ENCODE measurements around the gene ZNF43. TPM values are rescaled to one million over a fixed set of nuclear protein-coding genes. Genes with fewer than 3 reads are reported as not detected.
A peak's percentile ranks its signal among the peaks of the same experiment; 100 is the strongest.
"Not testable (repeated sequence)": the region's sequence is repeated elsewhere in the genome, so short reads cannot be mapped to it uniquely, and the experiment has no call there.

Gene ZNF43
- total RNA-seq: 10.7 and 12.1 TPM in 2 replicates

DNA sequence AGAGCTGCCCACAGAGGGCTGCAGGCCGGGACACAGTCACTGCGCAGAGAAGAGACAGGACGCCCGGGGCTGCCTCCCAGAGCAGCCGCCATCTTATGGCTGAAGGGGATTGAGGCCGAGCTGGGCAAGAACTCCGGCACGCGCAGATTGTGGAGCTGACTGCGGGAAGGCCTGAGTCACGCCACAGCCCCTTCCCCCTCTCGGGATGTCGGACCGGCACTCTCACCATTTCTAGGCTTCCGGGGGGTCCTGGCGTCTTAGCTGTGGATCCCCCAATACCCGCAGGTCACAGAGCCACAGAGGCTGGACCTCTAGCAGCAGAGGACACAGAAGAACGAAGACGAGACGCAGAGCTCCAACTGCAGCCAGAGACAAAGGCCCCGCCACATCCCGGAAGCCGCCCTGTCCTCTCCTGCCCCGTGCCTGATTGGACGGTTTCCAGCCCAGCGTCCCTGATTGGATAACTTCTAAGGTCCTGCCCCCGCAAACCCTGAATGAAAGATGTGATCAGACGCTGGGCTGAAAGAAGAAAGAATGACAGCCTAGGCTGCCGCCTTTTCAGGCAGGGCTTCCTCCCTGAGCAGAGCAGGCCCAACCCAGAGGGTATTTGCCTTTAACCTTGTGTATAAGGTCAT, at the start of gene ZNF43:
ZNF43 (minus strand) TSS at position 373 of the 635 bp plus-strand sequence; CDS start at position 229, 144 bp downstream.
- DNase-seq: peak; percentile 96

DNA sequence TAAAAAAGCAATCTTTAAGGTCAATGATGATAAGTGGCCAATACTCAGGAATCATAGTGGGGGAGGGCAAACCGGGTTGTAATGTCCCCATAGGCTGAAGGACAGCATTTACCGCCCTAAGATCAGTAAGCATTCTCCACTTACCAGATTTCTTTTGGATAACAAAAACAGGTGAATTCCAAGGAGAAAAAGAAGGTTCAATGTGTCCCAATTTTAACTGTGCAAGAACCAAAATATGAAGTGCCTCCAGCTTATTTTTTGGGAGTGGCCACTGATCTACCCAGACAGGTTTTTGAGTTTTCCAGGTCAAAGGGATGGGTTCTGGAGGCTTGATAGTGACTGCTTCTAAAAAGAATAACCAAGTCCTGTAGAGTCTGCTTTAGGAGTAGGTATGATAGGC, 49.5 kb upstream of the ZNF43 start:
- DNase-seq: not testable (repeated sequence)

DNA sequence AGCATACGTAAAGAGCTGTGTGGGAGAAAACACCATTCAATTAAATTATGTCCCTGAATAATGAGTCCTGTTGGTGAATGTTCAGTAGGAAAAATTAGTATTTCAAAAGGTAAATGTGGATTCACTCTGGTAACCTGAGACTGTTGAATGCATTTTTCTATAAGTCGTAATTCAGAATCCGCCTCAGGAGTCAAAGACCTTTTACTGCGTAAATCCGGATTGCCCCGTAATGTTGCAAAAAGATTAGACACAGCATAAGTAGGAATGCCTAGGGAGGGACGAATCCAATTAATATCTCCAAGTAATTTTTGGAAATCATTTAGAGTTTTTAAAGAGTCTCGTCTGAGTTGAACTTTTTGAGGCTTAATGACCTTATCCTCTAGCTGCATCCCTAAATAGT, 48.8 kb upstream of the ZNF43 start:
- DNase-seq: not testable (repeated sequence)

DNA sequence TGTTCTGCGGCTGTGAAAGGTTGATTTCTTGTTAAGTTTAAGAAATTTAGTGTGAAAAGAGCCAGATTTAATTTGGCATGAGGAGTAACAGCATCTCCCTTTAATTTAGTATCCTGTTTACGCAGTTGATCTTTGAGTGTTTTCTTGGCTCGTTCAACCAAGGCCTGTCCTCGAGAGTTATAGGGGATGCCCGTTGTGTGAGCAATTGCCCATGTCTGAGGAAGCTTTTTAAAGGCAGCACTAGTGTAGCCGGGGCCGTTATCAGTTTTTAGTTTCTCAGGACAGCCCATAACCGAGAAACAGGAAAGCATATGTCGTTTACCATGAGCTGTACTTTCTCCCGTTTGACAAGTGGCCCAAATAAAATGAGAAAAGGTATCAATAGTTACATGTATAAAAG, 47.5 kb upstream of the ZNF43 start:
- peak; percentile 5 for DNase-seq

DNA sequence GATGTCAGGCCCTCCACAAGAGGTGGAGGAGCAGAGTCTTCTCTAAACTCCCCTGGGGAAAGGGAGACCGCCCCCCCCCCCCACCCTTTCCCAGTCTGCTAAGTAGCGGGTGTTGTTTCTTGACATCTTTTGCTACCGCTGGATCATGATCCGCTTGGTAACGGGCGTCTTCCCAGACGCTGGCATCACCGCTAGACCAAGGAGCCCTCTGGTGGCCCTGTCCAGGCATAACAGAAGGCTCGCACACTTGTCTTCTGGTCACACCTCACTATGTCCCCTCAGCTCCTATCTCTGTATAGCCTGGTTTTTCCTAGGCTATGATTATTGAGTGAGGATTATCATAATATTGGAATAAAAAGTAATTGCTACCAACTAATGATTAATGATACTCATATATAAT, 44.8 kb upstream of the ZNF43 start:
- peak; percentile 3 for DNase-seq

DNA sequence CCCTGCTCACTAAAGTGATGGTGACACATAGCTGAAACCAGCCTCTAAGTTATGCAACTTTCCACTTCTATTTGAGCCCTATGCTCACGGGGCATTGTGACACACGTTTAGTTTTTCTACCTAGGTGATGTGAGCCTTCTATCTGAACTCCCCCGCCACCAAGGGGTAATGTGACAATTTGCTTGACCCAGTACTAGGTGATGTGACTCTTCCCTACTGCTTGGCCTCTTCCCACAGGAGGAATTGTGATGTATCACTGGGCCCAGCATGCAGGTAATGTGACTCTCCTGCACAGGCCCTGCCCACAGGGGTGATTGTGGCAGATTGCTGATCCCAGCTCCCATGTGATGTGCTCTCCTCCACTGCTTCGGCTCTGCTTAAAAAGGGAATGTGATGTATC, 42.7 kb upstream of the ZNF43 start:
- DNase-seq: no peak

DNA sequence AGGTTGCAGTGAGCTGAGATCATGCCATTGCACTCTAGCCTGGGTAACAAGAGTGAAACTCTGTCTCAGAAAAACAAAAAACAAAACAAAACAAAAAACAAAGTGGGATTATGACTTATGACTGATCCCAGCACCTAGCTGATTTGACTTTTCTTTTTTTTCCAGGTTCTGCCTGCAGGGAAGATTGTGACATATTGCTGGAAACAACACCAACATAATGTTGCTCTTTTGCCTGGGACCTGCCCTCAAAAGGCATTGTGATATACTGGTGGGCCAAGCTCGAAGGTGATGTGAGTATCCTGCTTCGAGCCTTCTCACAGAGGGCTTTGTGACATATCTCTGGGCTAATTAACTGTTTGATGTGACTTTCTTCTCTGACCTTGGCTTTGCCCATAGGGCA, 42.0 kb upstream of the ZNF43 start:
- no peak for DNase-seq

DNA sequence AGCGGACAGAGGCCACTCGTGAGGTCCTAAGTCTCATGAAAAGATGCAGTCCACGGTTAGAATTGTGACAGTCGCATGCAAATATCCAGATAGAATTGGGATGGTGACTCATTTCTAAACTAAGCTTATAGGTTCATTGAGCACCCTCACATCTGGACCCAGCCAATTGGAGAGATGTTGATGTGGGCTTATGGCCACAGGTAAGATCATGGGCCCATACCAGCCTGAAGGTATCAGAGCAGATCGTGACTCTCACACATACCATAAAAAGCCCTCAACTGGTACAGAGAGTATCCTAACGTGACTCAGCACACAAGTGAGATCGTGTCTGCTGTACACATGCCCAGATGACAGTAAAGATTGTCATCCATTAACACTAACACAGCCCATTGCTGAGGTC, 40.6 kb upstream of the ZNF43 start:
- not testable (repeated sequence) for DNase-seq

DNA sequence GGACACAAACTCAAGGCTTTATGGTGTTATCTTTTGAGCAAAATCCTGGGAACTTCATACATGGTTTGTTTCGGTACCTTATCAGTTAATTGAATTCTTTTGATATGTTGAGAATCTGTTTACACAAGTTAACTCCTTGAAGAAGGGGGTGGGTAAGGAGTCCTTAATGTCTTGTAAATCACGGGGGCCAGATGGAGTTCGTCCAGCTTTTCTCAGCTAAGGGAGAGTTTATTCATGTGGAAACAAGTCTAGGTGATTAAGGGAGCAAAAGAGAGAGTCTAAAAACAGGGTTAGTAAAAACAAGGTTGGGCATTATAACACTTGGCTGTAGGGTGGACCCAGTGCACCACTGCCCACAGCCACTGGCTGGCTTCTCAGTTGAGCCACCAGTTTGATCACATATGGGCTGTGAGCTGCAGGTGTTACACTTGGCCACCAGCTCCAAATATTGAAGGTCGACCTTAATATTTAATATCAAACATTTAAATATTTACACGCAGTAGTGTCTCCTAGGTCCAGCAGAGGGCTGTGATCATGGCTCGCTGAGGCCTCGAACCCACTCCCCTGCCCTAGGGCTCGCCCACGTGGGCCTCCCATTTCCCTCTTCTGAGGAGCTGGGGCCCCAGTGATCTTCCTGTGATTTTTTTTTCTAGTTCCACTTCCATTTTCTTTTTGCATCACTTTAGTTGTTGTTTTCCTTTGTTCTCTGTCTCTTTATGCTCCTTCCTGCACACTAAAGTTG, 21.0 kb upstream of the ZNF43 start:
- DNase-seq: no peak

DNA sequence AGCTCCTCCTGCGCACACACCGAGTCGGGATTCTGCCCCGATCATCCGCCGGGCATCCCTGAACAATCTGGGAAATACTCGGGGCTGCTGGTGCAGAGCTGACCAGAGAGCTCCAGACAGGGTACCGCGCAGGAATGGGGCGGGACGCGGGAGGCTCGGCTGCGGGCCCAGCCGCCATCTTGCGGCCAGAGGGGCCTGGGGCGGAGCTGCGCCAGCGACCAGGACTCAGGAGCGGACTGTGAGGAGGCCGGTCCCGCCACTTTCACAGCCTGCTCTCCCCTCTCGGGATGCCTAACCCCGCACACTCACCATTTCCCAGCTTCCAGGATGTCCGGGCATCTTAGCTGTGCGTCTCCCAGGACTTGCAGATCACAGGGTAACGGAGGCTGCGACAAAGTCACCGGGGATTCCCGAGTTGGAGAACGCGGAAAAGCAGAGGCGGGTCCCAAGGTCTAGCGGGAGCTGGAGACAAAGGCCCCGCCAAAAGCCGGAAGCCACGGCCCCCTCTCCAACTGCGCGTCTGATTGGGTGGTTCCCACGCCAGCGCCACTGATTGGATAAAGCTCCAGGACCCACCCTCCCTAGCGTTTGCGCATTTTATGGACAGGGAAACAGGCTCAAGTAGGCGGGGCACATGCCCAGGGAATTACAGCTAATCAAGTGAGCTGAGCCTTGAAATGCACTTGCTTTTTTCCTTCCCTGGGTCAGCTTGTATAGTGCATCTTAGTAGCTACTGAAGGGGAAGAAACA, 15.8 kb upstream of the ZNF43 start:
- peak; percentile 98 for DNase-seq

DNA sequence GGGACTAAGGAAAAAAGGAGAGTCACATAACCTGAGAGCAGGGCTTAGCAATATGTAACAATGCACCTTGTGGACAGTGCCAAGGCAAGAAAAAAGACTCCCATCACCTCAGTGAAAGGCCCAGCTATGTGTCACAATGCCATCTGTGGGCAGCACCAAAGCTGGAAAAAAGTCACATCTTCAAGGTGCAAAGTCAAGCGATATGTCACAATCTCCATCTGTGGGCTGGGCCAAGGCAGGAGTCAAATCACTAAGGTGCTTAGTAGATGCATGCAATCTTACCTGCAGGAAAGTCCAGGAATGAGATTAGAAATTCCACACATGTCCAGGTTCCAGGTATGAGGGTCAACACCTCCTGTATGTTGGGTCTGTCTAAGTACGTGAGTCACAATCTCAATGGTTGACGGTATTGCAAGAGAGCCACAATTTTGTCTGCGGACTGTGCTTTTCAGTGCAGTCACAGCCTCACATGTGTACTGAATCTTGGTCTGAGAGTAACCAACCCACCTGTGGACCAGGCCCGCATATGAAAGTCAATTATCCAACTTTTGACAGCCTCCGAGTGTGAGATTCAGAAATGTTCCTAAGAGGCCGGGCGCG, 14.8 kb upstream of the ZNF43 start:
- DNase-seq: peak; percentile 3

DNA sequence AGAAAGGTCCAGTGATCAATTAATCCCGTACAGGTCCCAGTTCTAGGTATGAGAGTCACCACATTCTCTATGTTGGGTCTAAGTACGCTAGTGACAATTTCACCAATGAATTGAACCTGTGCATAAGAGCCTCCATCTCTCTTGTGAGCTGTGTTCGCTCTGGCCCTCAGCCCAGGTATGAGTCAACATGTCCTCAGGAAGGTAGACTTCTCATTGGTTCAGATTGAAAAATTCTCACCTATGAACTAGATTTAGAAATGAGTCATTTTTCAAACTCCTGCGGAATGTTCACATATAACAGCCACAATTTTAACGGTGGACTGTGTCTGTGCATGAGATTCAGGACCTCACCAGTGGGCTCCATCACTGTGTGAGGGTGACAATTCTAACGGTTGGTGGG, 12.7 kb upstream of the ZNF43 start:
- peak; percentile 29 for DNase-seq

DNA sequence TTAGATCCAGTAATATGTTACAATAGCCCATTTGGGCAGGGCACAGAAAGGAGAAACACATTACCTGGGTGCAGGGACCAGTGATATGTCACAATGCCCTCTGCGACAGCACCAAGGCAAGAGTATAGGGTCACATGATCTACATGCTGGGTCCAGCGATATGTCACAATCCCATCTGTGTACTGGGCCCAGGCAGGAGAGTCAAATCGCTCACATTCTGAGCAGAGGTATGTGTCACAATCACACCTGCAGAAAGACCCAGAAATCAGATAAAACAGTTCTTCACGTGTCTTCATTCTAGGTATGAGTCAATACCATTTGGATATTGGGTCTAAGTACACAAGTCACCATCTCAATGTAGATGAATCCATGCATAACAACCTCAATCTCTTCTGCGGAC, 7.1 kb upstream of the ZNF43 start:
- no peak for DNase-seq

DNA sequence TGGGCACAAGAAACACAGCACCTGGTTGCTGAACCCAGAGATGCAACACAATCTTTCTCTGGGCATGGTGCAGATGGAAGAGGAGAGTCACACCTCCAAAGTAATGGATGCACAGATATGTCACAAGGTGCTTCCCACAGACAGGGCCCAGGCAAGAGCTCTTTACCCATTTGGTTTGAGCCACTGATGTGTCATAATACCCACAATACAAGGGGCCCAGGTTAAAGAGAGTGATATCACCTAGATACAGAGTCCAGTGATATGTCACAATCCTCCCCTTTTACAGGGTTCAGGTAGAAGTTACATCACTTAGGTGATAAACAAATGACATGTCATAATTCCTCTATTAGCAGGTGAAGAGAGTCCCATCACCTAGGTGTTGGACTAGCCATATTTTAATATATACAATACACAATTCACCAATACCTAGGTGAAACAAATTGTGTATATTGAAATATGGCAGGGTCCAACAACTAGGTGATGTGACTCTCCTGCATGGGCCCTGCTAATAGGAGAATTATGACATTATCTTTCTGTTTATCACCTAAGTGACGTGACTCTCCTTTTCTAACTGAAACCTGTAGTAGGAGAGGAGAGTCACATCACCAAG, 5.6 kb upstream of the ZNF43 start:
- DNase-seq: no peak

DNA sequence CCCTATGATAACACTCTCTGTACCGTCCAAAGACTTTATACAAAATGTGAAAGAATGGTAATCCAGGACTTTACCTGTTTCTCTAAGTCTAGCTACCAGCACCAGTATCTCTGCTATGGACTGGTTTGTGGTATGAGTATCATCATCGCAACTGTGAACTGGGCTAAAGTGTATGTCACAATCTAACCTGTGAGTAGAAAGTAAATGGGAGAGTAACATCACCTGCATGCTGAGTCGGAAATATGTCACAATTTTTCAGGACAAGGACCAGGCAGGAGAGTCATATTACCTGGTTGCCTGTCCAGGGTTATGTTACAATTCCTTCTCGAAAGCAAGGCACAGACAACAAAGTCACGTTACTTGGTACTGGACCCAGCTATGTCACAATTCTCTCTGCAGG, 5.1 kb upstream of the ZNF43 start:
- DNase-seq: no peak

DNA sequence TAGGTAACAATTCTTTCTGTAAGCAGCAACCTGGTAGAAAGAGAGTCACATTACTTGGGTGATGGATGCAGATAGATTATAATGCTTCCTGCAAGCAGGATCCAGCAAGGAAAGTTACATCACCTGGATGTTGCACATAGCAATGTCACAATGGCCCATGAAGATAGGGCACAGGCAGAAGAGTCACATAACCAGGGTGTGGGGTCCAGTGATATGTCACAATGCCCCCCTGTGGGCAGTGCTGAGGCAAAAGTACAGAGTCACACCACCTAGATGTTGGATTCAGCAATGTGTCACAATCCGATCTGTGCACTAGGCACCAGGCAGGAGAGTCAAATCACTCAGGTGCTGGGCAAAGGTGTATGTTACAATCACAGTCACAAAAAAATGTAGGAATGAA, 4.0 kb upstream of the ZNF43 start:
- DNase-seq: no peak

DNA sequence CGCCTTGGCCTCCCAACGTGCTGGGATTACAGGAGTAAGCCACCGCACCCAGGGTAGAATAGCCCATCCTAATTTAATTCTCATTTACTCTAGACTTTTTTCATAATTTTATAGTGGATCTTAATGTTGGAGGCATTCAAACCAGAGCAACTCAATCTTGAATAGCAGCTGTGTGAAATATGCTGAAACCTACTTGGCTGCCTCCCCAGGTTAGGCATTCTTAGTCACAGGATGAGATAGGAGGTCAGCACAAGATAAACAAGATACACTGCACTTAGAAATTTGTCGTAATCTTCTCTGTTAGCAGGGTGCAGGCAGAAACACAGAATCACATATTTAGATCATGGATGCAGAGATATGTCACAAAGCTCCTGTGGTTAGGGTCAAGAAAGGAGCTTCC, 2.7 kb upstream of the ZNF43 start:
- DNase-seq: no peak

DNA sequence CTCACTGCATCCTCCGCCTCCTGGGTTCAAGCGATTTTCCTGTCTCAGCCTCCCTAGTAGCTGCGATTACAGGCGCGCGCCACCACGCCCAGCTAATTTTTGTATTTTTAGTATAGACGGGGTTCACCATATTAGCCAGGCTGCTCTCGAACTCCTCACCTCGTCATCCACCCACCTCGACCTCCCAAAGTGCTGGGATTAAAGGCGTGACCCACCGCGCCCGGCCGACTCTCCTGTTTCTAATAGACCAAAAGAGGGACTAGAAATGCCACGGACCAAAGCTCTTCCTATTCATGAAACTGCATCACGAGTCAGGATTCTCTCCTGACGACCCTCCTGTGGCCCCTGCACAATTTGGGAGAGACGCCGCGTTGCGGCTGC, 563 bp downstream of the ZNF43 start:
- DNase-seq: no peak

DNA sequence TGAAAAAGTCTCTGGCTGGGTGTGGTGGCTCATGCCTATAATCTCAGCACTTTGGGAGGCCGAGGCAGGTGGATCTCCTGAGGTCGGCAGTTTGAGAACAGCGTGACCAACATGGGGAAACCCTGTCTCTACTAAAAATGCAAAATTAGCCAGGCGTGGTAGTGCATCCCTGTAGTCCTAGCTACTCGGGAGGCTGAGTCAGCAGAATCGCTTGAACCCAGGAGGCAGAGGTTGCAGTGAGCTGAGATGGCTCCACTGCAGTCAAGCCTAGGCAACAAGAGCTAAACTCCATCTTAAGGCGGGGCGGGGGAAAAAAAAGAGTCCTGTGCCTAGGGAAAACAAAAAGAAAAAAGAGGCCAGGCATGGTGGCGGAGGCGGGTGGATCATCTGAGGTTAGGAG, 2.2 kb downstream of the ZNF43 start:
- no peak for DNase-seq

DNA sequence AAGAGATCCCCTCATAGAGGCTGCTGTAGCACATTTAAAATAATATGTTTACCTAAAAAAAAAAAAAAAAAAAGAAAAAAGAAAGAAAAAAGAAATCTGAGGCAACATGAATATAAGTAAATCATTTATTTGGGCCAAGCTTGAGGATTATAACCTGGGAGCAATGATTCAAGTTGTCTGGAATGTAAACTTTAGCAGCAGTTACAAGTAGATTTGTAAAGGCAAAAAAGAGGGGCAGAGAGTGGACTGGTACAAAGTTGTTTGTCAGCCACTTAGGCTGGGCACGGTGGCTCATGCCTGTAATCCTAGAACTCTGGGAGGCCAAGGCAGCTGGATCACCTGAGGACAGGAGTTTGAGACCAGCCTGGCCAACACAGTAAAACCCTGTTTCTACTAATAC, 11.3 kb downstream of the ZNF43 start:
- no peak for DNase-seq

DNA sequence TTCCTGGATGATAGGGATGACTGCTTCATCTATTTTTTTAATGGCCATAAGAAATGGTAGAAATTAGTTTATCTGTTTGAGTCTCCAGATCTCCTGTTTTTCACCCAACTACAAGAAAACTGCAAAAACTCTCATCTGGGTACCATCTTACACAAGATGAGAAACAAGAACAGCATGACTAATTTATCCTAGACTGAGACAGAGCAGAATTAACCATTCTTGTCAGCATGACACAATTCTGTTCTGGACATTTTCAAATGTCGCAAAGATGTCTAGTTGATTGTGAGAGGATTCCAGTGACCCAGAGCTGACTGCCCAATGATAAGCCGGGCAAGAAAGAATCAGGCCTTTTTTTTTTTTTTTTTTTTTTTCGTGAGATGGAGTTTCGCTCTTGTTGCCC, 12.8 kb downstream of the ZNF43 start:
- DNase-seq: no peak

DNA sequence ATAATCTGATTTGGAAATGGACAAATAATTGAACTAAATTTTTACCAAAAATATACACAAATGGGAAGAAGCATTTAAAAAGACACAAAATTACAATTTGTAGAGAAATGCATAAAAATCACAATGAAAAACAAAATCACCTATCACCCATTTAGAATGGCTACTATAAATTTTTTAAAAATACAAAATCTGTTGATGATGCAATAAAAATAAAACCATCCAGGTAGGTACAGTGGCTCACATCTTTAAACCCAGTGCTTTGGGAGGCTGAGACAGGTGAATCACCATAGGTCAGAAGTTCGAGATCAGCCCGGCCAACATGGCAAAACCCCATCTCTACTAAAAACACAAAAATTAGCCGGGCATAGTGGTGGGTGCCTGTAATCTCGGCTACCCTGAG, 23.5 kb downstream of the ZNF43 start:
- no peak for DNase-seq

DNA sequence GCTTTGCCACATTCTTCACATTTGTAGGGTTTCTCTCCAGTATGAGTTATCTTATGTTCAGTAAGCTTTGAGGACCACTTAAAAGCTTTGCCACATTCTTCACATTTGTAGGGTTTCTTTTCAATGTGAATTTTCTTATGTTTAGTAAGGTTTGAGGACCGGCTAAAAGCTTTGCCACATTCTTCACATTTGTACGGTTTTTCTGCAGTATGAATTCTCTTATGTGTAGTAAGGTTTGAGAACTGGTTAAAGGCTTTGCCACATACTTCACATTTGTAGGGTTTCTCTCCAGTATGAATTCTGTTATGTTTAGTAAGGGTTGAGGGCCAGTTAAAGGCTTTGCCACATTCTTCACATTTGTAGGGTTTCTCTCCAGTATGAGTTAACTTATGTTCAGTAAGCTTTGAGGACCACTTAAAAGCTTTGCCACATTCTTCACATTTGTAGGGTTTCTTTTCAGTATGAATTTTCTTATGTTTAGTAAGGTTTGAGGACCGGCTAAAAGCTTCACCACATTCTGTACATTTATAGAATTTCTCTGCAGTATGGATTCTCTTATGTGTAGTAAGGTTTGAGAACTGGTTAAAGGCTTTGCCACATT, 27.5 kb downstream of the ZNF43 start:
- DNase-seq: not testable (repeated sequence)
